Lung (tissue), 12 donors: ENCODE data around the gene GGN. TPM values are rescaled to one million over a fixed set of nuclear protein-coding genes. Genes with fewer than 3 reads are reported as not detected.

Experiments used
- ATAC-seq: fragments of 200-7000 bp; cut with Tn5 transposase; one replicate; pipeline ENCODE4 v1.9.1; 2020; ENCODE audit warnings: moderate number of reproducible peaks; ENCODE audit not compliant: insufficient read depth, low FRiP score
- DNase-seq, 3 donors: peaks; one replicate each; pipeline ENCODE4 v3.0.0-alpha.2; 2013 to 2017
- H3K27ac ChIP-seq, 2 donors: one replicate each; pipeline ENCODE4 v1.5.1; 2013; ENCODE audit warnings: mild to moderate bottlenecking in 2 of 2, moderate library complexity in 2 of 2, control low read depth in 1 of 2, inconsistent platforms in 1 of 2, low read depth in 1 of 2, low read length in 1 of 2
- H3K27me3 ChIP-seq, 3 donors: one replicate each; pipeline ENCODE4 v1.5.1; 2013; ENCODE audit warnings: low read length in 2 of 3; ENCODE audit not compliant: control insufficient read depth in 3 of 3, insufficient read depth in 3 of 3
- H3K36me3 ChIP-seq, 4 donors: one replicate each; pipeline ENCODE4 v1.5.1; 2013; ENCODE audit warnings: low read length in 4 of 4, mild to moderate bottlenecking in 1 of 4, moderate library complexity in 1 of 4; ENCODE audit not compliant: control insufficient read depth in 4 of 4, insufficient read depth in 4 of 4
- H3K4me1 ChIP-seq, 5 donors: one replicate each; pipeline ENCODE4 v1.5.1; 2013; ENCODE audit warnings: low read length in 5 of 5, mild to moderate bottlenecking in 2 of 5, moderate library complexity in 1 of 5; ENCODE audit not compliant: control insufficient read depth in 5 of 5, insufficient read depth in 5 of 5
- H3K4me3 ChIP-seq: one replicate; pipeline ENCODE4 v1.5.1; 2013; ENCODE audit warnings: mild to moderate bottlenecking, control low read depth, moderate library complexity
- H3K9ac ChIP-seq, 2 donors: one replicate each; pipeline ENCODE4 v1.5.1; 2013; ENCODE audit warnings: low read length in 2 of 2, control low read depth in 1 of 2; ENCODE audit not compliant: insufficient read depth in 1 of 2
- H3K9me3 ChIP-seq, 4 donors: one replicate each; pipeline ENCODE4 v1.5.1; 2013; ENCODE audit warnings: low read length in 3 of 4, mild to moderate bottlenecking in 1 of 4, moderate library complexity in 1 of 4; ENCODE audit not compliant: control insufficient read depth in 4 of 4, insufficient read depth in 3 of 4
- WGBS, 2 donors: extraction: QIAGEN DNeasy Blood & Tissue Kit; methylation state at CpG; one replicate each; pipeline ENCODE4 v1.1.7; 2013; 5-methylcytosine and 5-hydroxymethylcytosine counted together
- polyA plus RNA-seq, 2 donors: library from polyadenylated mRNA; stranded (reverse); fragments of 200-250 nt; gene quantifications; one replicate each; pipeline ENCODE4 v1.2.1, GENCODE V29; 2013
- total RNA-seq, 2 donors: library from RNA; depleted of rRNA in 1 of 2; stranded (reverse); fragments of >200 nt in 1 of 2; gene quantifications; one replicate each; pipeline ENCODE4 v1.2.1, GENCODE V29; 2014 to 2021
- TF ChIP-seq, protein P1 (sequence below): IDR thresholded peaks from 2 replicates; pipeline ENCODE4 v1.5.1; 2012; ENCODE audit warnings: mild to moderate bottlenecking; ENCODE audit errors: control extremely low read depth, extremely low read depth
- donor health status: control.
- donor health status: control.
- donor health status: Bipolar disorder and iron deficiency.
- donor health status: healthy.
- donor health status: DM: yes; HTN: yes; CAD: no.

The GGN gene
- total and polyA plus RNA-seq, 4 donors: 0.17 to 0.61 (median 0.38) TPM

DNA sequence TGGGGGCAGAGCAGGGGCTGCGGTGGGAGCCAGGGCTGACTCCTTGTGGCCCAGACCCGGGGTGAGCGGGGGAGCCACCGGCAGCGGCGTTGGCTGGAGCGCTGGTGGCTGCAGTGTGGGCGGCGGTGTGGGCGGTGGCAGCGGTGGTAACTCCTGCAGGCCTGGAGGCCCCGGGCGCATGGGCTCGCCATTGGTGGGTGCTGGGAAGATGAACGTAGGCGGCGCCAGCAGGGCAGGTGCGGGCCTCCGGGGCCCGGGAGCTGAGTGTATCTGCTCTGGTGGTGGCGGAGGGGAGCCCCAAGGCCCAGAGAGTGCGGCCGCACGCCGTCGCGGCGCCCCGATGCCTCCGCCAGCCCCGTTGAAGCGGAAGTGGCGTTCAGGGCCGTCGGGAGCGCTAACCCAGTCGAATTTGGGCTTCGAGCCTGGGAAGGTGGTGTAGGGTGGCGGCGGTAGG, 2.0 kb downstream of the GGN start:
- H3K4me3 ChIP-seq: no peak overlapping the region
- H3K4me1 ChIP-seq: peaks cover 0 to 18% (median 0%) of the 10 kb centered on the region in 5 donors
- H3K9ac ChIP-seq: no peak overlapping the region
- no peak for DNase-seq
- no peak overlapping the region for H3K27ac ChIP-seq
- peaks cover 0 to 18% (median 0%) of the 10 kb centered on the region in 4 donors for H3K9me3 ChIP-seq
- no peak for ATAC-seq
- TF ChIP-seq, protein P1, sequence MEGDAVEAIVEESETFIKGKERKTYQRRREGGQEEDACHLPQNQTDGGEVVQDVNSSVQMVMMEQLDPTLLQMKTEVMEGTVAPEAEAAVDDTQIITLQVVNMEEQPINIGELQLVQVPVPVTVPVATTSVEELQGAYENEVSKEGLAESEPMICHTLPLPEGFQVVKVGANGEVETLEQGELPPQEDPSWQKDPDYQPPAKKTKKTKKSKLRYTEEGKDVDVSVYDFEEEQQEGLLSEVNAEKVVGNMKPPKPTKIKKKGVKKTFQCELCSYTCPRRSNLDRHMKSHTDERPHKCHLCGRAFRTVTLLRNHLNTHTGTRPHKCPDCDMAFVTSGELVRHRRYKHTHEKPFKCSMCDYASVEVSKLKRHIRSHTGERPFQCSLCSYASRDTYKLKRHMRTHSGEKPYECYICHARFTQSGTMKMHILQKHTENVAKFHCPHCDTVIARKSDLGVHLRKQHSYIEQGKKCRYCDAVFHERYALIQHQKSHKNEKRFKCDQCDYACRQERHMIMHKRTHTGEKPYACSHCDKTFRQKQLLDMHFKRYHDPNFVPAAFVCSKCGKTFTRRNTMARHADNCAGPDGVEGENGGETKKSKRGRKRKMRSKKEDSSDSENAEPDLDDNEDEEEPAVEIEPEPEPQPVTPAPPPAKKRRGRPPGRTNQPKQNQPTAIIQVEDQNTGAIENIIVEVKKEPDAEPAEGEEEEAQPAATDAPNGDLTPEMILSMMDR: no peak
- H3K27me3 ChIP-seq: peaks cover 0 to 56% (median 30%) of the 10 kb centered on the region in 3 donors
- WGBS, 2 donors: 43 to 48% methylated on average over 25 to 40 of the region's 40 CpGs
- H3K36me3 ChIP-seq: peaks cover 18 to 36% (median 26%) of the 10 kb centered on the region in 4 donors

DNA sequence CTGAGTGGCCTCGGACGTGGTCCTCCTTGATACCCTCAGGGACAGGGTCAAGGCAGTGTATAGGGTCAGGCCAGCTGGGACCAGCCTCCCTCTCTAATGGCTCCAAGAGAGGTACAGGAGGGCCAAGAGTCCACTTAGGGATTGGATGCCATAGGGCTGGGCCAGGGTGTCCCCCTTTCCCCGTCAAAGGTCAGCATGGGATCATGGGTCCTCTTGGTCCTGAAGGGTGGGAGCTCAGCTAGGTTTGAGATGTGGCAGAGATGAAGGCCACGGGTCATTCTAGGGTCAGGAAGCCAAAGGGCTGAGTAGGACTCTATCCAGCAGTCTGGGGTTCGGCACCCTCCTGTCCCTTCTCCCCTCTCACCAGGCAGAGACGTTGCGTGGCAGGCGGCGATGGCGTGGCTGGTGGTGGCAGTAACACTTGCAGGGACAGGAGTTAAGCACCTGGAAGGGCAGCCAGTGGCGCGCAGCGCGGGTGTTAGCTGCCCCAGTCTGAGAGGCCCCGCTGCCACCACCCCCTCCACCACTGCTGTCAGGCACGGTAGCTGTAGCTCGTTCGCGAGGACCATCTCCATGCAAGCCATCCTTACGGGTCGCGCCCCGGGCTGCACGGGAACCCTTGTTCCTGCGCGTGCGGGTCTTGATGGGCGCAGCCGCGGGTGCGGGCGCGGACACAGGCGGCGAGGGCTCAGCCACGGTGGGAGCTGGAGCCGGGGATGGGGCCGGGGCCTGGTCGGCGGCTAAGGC, 2.6 kb downstream of the GGN start:
- no peak for ATAC-seq
- Histone ChIP-seq H3K9ac (no peak overlapping the region), H3K4me3 (no peak overlapping the region), H3K27me3 (peaks cover 0 to 50% (median 28%) of the 10 kb centered on the region in 3 donors), H3K4me1 (peaks cover 0 to 18% (median 0%) of the 10 kb centered on the region in 5 donors), H3K27ac (no peak overlapping the region), H3K9me3 (peaks cover 0 to 18% (median 0%) of the 10 kb centered on the region in 4 donors), H3K36me3 (peaks cover 19 to 42% (median 31%) of the 10 kb centered on the region in 4 donors)
- TF ChIP-seq, protein P1: no peak
- DNase-seq: no peak
- 79 to 85% methylated on average over 40 of the region's 40 CpGs for WGBS, 2 donors

DNA sequence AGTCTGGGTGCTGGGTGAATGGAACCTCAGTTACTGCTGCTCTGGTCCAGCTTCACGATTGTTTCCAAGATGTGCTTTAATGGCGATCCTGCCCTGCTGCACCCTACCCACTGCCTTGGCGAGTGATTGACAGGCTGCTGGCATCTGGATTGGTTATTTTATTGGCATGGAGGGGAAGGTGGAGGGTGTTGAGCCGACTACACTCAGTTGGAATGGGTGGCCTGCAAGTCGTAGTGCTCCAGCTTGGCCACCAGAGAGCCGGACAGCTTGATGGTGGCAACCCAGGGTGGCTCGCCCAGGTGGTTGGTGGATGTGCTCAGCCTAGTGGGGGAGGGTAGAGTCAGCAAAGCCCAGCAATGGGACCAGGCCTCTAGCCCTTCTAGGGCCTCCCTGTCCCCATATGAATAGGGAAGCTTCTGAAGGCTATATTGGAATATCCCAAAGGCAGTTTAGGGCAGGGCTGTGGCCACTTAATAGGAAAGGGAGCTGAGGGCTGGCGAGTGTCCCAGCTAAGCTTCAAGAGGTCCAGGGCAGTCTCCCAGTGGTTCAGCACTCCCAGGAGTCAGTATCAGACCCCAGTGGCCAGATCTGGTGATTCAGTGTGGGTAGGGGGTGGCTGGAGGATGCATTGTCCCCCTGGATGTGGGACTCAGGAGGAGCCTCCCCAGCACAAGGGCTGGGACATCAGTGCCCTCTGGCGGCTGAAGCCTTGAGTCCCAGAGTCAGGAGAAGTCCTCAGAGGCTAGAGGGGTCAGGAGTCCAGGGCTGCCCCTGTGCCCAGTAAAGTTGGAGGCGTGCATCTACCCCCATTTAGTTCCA, 3.4 kb downstream of the GGN start:
- no peak for DNase-seq
- TF ChIP-seq, protein P1: no peak
- H3K9ac ChIP-seq: no peak overlapping the region
- H3K9me3 ChIP-seq: peaks cover 0 to 18% (median 0%) of the 10 kb centered on the region in 4 donors
- H3K27ac ChIP-seq: no peak overlapping the region
- WGBS, 2 donors: 88 to 95% methylated on average over 10 of the region's 10 CpGs
- peaks cover 22 to 46% (median 32%) of the 10 kb centered on the region in 4 donors for H3K36me3 ChIP-seq
- no peak for ATAC-seq
- peaks cover 0 to 18% (median 0%) of the 10 kb centered on the region in 5 donors for H3K4me1 ChIP-seq
- H3K4me3 ChIP-seq: no peak overlapping the region
- H3K27me3 ChIP-seq: peaks cover 0 to 42% (median 24%) of the 10 kb centered on the region in 3 donors
